Measurements from ENCODE around the gene GGN. TPM values are rescaled to one million over a fixed set of nuclear protein-coding genes. Genes with fewer than 3 reads are reported as not detected.
"Not testable (repeated sequence)": the region's sequence is repeated elsewhere in the genome, so short reads cannot be mapped to it uniquely, and the experiment has no call there.

GGN gene
- total RNA-seq, 2 experiments from 2014 or later = 0.17 to 0.19 TPM

GRCh38 chr19:38429055-38429810 is 41.4 kb upstream of the GGN start:
- Mint-ChIP-seq H3K9me3 (no peaks in the 10 kb centered on the region), H3K27me3 (peaks cover 12% of the 10 kb centered on the region), H3K36me3 (ENCODE audit: low read depth) (no peaks in the 10 kb centered on the region), H3K4me3 (no peak overlapping the region), H3K27ac (no peak overlapping the region), H3K4me1 (ENCODE audit: low read depth) (peaks cover 30% of the 10 kb centered on the region)
- Histone ChIP-seq H3K4me1 (ENCODE audit: insufficient read depth, low read length) (peaks cover 38% of the 10 kb centered on the region), H3K9me3 (ENCODE audit: control insufficient read depth in 1 of 2, insufficient read depth in 1 of 2, low read length in 2 of 2) (no peaks in the 10 kb centered on the region), H3K36me3 (ENCODE audit: insufficient read depth, low read length) (no peaks in the 10 kb centered on the region), H3K27ac (ENCODE audit: low read depth in 1 of 2, low read length in 2 of 2) (no peak overlapping the region), H3K27me3 (ENCODE audit: control insufficient read depth in 1 of 2, insufficient read depth in 2 of 2, low read length in 2 of 2) (peaks cover 4 to 7% of the 10 kb centered on the region in 2 experiments), H3K4me3 (ENCODE audit: low read length) (no peak overlapping the region)
- ChIA-PET CTCF (no interaction called here), POLR2A (no interaction called here)
- intact Hi-C loops (cut with DNase I, micrococcal nuclease) = no loop called here
- DNase-seq = no peak
- no peak for TF ChIP-seq CTCF (IDR thresholded peaks at IDR 0.05)
- no peak for ATAC-seq (ENCODE audit: poor library complexity)

- H3K27ac ChIP-seq (ENCODE audit: low read depth in 1 of 2, low read length in 2 of 2); H3K36me3 ChIP-seq (ENCODE audit: insufficient read depth, low read length); CTCF ChIA-PET; H3K27me3 ChIP-seq (ENCODE audit: control insufficient read depth in 1 of 2, insufficient read depth in 2 of 2, low read length in 2 of 2); H3K36me3 Mint-ChIP-seq (ENCODE audit: low read depth); H3K4me3 ChIP-seq (ENCODE audit: low read length); H3K9me3 Mint-ChIP-seq; H3K27me3 Mint-ChIP-seq; H3K4me3 Mint-ChIP-seq; H3K9me3 ChIP-seq (ENCODE audit: control insufficient read depth in 1 of 2, insufficient read depth in 1 of 2, low read length in 2 of 2); POLR2A ChIA-PET; intact Hi-C loops (cut with DNase I, micrococcal nuclease): not testable (repeated sequence)
- DNase-seq = peak in 4 of 14 experiments; percentile 26 to 78 (median 52)
- Mint-ChIP-seq H3K4me1 (ENCODE audit: low read depth) (peaks cover 25% of the 10 kb centered on the region), H3K27ac (peak overlapping the region; percentile 49)
- peaks cover 29% of the 10 kb centered on the region for H3K4me1 ChIP-seq (ENCODE audit: insufficient read depth, low read length)
- ATAC-seq (ENCODE audit: poor library complexity) = peak; percentile 72
Measured at GRCh38 chr19:38427035-38427677, 39.3 kb upstream of the GGN start.

- Mint-ChIP-seq H3K36me3 (ENCODE audit: low read depth) (no peaks in the 10 kb centered on the region), H3K4me3 (peak within 1 kb of the TSS; percentile 27), H3K27me3 (peaks cover 5% of the 10 kb centered on the region), H3K27ac (no peak within 1 kb of the TSS), H3K9me3 (no peaks in the 10 kb centered on the region), H3K4me1 (ENCODE audit: low read depth) (peaks cover 25% of the 10 kb centered on the region)
- CTCF ChIA-PET = interaction anchor here (0.6 to 3.0 kb wide), 2 partner anchors 23 to 342 kb away, joined by 4 to 7 read pairs; partner anchors contain the start of gene FAM98C
- H3K27me3 ChIP-seq (ENCODE audit: control insufficient read depth in 1 of 2, insufficient read depth in 2 of 2, low read length in 2 of 2) = no peaks in the 10 kb centered on the region
- intact Hi-C loops (cut with DNase I, micrococcal nuclease) = no loop called here
- DNase-seq = peak in 7 of 14 experiments; percentile 6 to 74 (median 34)
- H3K4me3 ChIP-seq (ENCODE audit: low read length) = peak within 1 kb of the TSS; percentile 40
- no peaks in the 10 kb centered on the region for H3K9me3 ChIP-seq (ENCODE audit: control insufficient read depth in 1 of 2, insufficient read depth in 1 of 2, low read length in 2 of 2)
- no peak for TF ChIP-seq CTCF (IDR thresholded peaks at IDR 0.05)
- H3K27ac ChIP-seq (ENCODE audit: low read depth in 1 of 2, low read length in 2 of 2) = no peak within 1 kb of the TSS
- no peaks in the 10 kb centered on the region for H3K36me3 ChIP-seq (ENCODE audit: insufficient read depth, low read length)
- ATAC-seq (ENCODE audit: poor library complexity) = peak; percentile 59
- peaks cover 29% of the 10 kb centered on the region for H3K4me1 ChIP-seq (ENCODE audit: insufficient read depth, low read length)
- POLR2A ChIA-PET = interaction anchor here (2.1 kb wide), 1 partner anchor 23 kb away, joined by 12 read pairs; the partner anchor contains the start of gene FAM98C
Measured at GRCh38 chr19:38425810-38426466, 38.1 kb upstream of the GGN start, which contains the start of gene RASGRP4. RASGRP4 (minus strand) TSS chr19:38426219; CDS start chr19:38426091, 128 bp downstream.
